IMR-90 (cell line): Measurements from ENCODE around the gene PMPCA. TPM values are rescaled to one million over a fixed set of nuclear protein-coding genes. Genes with fewer than 3 reads are reported as not detected.
A peak's percentile ranks its signal among the peaks of the same experiment; 100 is the strongest.

Source experiments
- ATAC-seq: fragments of 200-7000 bp; cut with Tn5 transposase; 2 replicates; pipeline ENCODE4 v1.9.1; 2020; ENCODE audit warnings: low read depth, mild to moderate bottlenecking, moderate library complexity
- BruUV-seq: library from RNA; stranded (reverse); fragments of 400-500 nt; replicated peaks from 2 replicates; lab custom pipeline; 2021; lab: Mats Ljungman, UMichigan
- CTCF ChIA-PET: fragments of 300-600 bp; formaldehyde crosslinking; extraction: SDS; loops from one replicate; lab custom pipeline; 2021; ENCODE audit warnings: antibody characterized with exemption; lab: Yijun Ruan, JAX
- POLR2A ChIA-PET: fragments of 300-600 bp; sonication (Branson Sonifier 250); formaldehyde crosslinking; loops from one replicate; lab custom pipeline; 2022; ENCODE audit warnings: antibody characterized with exemption; ENCODE audit not compliant: unreplicated experiment; lab: Charles Lee
- DNase-seq: peaks from one replicate; pipeline ENCODE4 v3.0.0; 2013
- H2AFZ ChIP-seq: replicated peaks from 2 replicates; pipeline ENCODE3; 2013; ENCODE audit warnings: low read length, mild to moderate bottlenecking; ENCODE audit not compliant: poor library complexity
- H2AK5ac ChIP-seq: 2 replicates; pipeline ENCODE4 v1.6.1; 2013; ENCODE audit warnings: low read depth, low read length, inconsistent platforms
- H2AK9ac ChIP-seq: replicated peaks from 2 replicates; pipeline ENCODE3; 2013; ENCODE audit warnings: mild to moderate bottlenecking, low read depth, low read length, moderate library complexity; ENCODE audit not compliant: poor library complexity
- H2BK120ac ChIP-seq: 2 replicates; pipeline ENCODE4 v1.6.1; 2013; ENCODE audit warnings: low read depth, low read length, inconsistent platforms
- H2BK15ac ChIP-seq: 3 replicates; pipeline ENCODE4 v1.6.1; 2013; ENCODE audit warnings: low read depth, low read length, inconsistent platforms
- H2BK20ac ChIP-seq: 2 replicates; pipeline ENCODE4 v1.6.1; 2013; ENCODE audit warnings: low read depth, mild to moderate bottlenecking, inconsistent platforms, low read length, moderate library complexity
- H2BK5ac ChIP-seq: 2 replicates; pipeline ENCODE4 v1.6.1; 2013; ENCODE audit warnings: mild to moderate bottlenecking, low read depth, low read length, inconsistent platforms; ENCODE audit not compliant: poor library complexity, severe bottlenecking
- H3K14ac ChIP-seq: replicated peaks from 2 replicates; pipeline ENCODE4 v1.6.1; 2013; ENCODE audit warnings: low read depth, low read length, inconsistent platforms
- H3K18ac ChIP-seq: 2 replicates; pipeline ENCODE4 v1.6.1; 2013; ENCODE audit warnings: low read depth, low read length, control low read depth
- H3K23ac ChIP-seq: 2 replicates; pipeline ENCODE4 v1.6.1; 2013; ENCODE audit warnings: low read depth, low read length, inconsistent platforms
- H3K27ac ChIP-seq: 2 replicates; pipeline ENCODE4 v1.5.1; 2013; ENCODE audit warnings: mild to moderate bottlenecking, control low read depth, low read length; ENCODE audit not compliant: insufficient read depth
- H3K27me3 ChIP-seq: 2 replicates; pipeline ENCODE4 v1.6.1; 2013; ENCODE audit warnings: low read length; ENCODE audit not compliant: control insufficient read depth, insufficient read depth
- H3K36me3 ChIP-seq: 2 replicates; pipeline ENCODE4 v1.6.1; 2013; ENCODE audit warnings: low read length, mixed read lengths; ENCODE audit not compliant: control insufficient read depth, insufficient read depth
- H3K4ac ChIP-seq: 2 replicates; pipeline ENCODE4 v1.6.1; 2013; ENCODE audit warnings: low read depth, low read length, inconsistent platforms
- H3K4me1 ChIP-seq: 2 replicates; pipeline ENCODE4 v1.6.1; 2013; ENCODE audit warnings: low read length, mixed read lengths; ENCODE audit not compliant: control insufficient read depth, insufficient read depth
- H3K4me2 ChIP-seq: 2 replicates; pipeline ENCODE4 v1.6.1; 2013; ENCODE audit warnings: low read depth, mild to moderate bottlenecking, control low read depth, low read length, moderate library complexity
- H3K4me3 ChIP-seq: 2 replicates; pipeline ENCODE4 v1.5.1; 2013; ENCODE audit warnings: low read depth, mild to moderate bottlenecking, control low read depth, low read length, moderate library complexity; ENCODE audit not compliant: insufficient read depth
- H3K56ac ChIP-seq: 2 replicates; pipeline ENCODE4 v1.6.1; 2013; ENCODE audit warnings: low read length, inconsistent platforms; ENCODE audit not compliant: insufficient read depth; ENCODE audit errors: extremely low read depth
- H3K79me1 ChIP-seq, 2 experiments: 2 replicates each; pipeline ENCODE4 v1.6.1; 2013; ENCODE audit warnings: low read length in 2 of 2, inconsistent platforms in 1 of 2, low read depth in 1 of 2
- H3K9ac ChIP-seq: 2 replicates; pipeline ENCODE4 v1.6.1; 2013; ENCODE audit warnings: low read depth, low read length, control low read depth
- H3K9me1 ChIP-seq: 2 replicates; pipeline ENCODE4 v1.6.1; 2013; ENCODE audit warnings: low read length, inconsistent platforms; ENCODE audit not compliant: insufficient read depth
- H3K9me3 ChIP-seq: 2 replicates; pipeline ENCODE4 v1.6.1; 2013; ENCODE audit warnings: low read length; ENCODE audit not compliant: control insufficient read depth, insufficient read depth
- H4K20me1 ChIP-seq: 2 replicates; pipeline ENCODE4 v1.6.1; 2013; ENCODE audit warnings: low read length, inconsistent platforms; ENCODE audit not compliant: insufficient read depth
- H4K5ac ChIP-seq: 2 replicates; pipeline ENCODE4 v1.6.1; 2013; ENCODE audit warnings: mild to moderate bottlenecking, low read depth, low read length, control low read depth
- H4K8ac ChIP-seq, 2 experiments: 2 replicates each; pipeline ENCODE4 v1.6.1; 2013; ENCODE audit warnings: low read depth in 2 of 2, low read length in 2 of 2, control low read depth in 1 of 2, inconsistent platforms in 1 of 2
- H4K91ac ChIP-seq: 2 replicates; pipeline ENCODE4 v1.6.1; 2013; ENCODE audit warnings: low read depth, low read length, inconsistent platforms; ENCODE audit not compliant: insufficient read depth
- BHLHE40 ChIP-seq: fragments of 150-350 bp; IDR thresholded peaks from 2 replicates; pipeline ENCODE4 v1.6.1; 2016; ENCODE audit warnings: mild to moderate bottlenecking, low read depth, low read length
- CTCF ChIP-seq: conservative IDR thresholded peaks from 2 replicates; pipeline ENCODE4 v1.5.1; 2012; ENCODE audit warnings: mild to moderate bottlenecking, low read depth, low read length, improper control_type of control experiment
- FOS ChIP-seq: fragments of 150-350 bp; IDR thresholded peaks from 2 replicates; pipeline ENCODE4 v1.6.1; 2016; ENCODE audit warnings: low read depth, low read length
- MAFK ChIP-seq: IDR thresholded peaks from 2 replicates; pipeline ENCODE4 v1.6.1; 2012; ENCODE audit warnings: low read depth, low read length, improper control_type of control experiment
- MAZ ChIP-seq: IDR thresholded peaks from 2 replicates; pipeline ENCODE4 v1.6.1; 2012; ENCODE audit warnings: low read depth, mild to moderate bottlenecking, low read length, improper control_type of control experiment, moderate library complexity, borderline replicate concordance
- NFE2L2 ChIP-seq: fragments of 150-350 bp; IDR thresholded peaks from 2 replicates; pipeline ENCODE4 v1.6.1; 2016; ENCODE audit warnings: low read depth, mild to moderate bottlenecking, low read length
- POLR2A ChIP-seq: IDR thresholded peaks from 2 replicates; pipeline ENCODE4 v1.6.1; 2012; ENCODE audit warnings: mild to moderate bottlenecking, low read depth, low read length
- RAD21 ChIP-seq: IDR thresholded peaks from 2 replicates; pipeline ENCODE4 v1.6.1; 2012; ENCODE audit warnings: low read length, improper control_type of control experiment
- RFX5 ChIP-seq: IDR thresholded peaks from 2 replicates; pipeline ENCODE4 v1.8.0; 2012; ENCODE audit warnings: low read depth, mild to moderate bottlenecking, low read length, moderate library complexity
- USF2 ChIP-seq: fragments of 150-350 bp; IDR thresholded peaks from 2 replicates; pipeline ENCODE4 v1.6.1; 2017; ENCODE audit warnings: mild to moderate bottlenecking, antibody characterized with exemption, low read length, low read depth
- WGBS, 2 experiments: methylation state at CpG; one replicate each; pipeline versions ENCODE4 v1.1.5 to v1.1.7; 2013; ENCODE audit warnings: missing lambda C conversion rate in 2 of 2; ENCODE audit not compliant: insufficient read length in 1 of 2; ENCODE audit errors: extremely low coverage in 2 of 2; 5-methylcytosine and 5-hydroxymethylcytosine counted together
- dilution Hi-C: fragments of 300-500 bp; cut with HindIII; formaldehyde crosslinking; loops from one replicate; pipeline ENCODE4 v1.14.3; 2018; ENCODE audit warnings: low sequenced_read_pairs; ENCODE audit not compliant: unreplicated experiment
- in situ Hi-C: fragments of 300-500 bp; cut with MboI; formaldehyde crosslinking; loops from 3 replicates; pipeline ENCODE4 v1.14.3; 2019; ENCODE audit warnings: low sequenced_read_pairs, inconsistent platforms, mixed read lengths
- intact Hi-C: fragments of 100-400 bp; cut with micrococcal nuclease; formaldehyde crosslinking; loops from 2 replicates; pipeline ENCODE4 v1.10.0; 2022
- polyA plus RNA-seq, 3 experiments: library from polyadenylated mRNA; depleted of rRNA; stranded (reverse); fragments of >200 nt; gene quantifications; 2 replicates each; pipeline ENCODE4 v1.2.3, GENCODE V29; 2012; ENCODE audit warnings: low replicate concordance in 1 of 3
- total RNA-seq: library from RNA; depleted of rRNA; stranded (reverse); fragments of >200 nt; gene quantifications from 2 replicates; pipeline ENCODE4 v1.2.3, GENCODE V29; 2012

The PMPCA gene
- total and polyA plus RNA-seq, 2 of the 4 experiments (the other 2 are of a cell fraction): 62.6 to 95.8 TPM

DNA sequence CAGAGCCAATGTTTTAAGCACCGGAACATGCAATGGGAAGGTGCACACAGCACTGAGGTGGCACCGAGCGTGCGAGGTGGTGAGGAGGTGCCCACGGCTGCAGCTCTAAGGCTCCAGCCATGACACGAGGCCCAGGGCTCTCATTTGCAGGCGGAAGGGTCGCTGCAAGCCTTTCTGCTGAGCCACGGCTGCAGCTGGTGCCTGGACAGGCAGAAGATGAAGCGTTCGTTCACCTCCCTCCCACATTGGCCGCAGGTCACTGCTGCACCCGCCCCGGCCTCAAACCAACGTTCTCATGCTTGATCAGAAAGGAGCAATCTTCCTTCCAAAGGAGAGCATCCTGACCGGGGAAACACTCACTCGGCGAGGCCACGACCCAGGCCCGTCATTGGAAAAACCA, 33.6 kb downstream of the PMPCA start:
- H3K4me1 ChIP-seq: peaks cover 3% of the 10 kb centered on the region
- H2BK20ac ChIP-seq: no peak overlapping the region
- no peak overlapping the region for H2AK5ac ChIP-seq
- H3K4me3 ChIP-seq: no peak overlapping the region
- intact Hi-C loops (no loop called here), in situ Hi-C loops (no loop called here), dilution Hi-C loops (no loop called here)
- no peak overlapping the region for H2BK120ac ChIP-seq
- DNase-seq (no peak), ATAC-seq (no peak)
- H3K4ac ChIP-seq: no peak overlapping the region
- H4K91ac ChIP-seq: no peak overlapping the region
- no peak overlapping the region for H3K18ac ChIP-seq
- H3K9me1 ChIP-seq: no peaks in the 10 kb centered on the region
- H3K79me1 ChIP-seq: peaks cover 9 to 45% of the 10 kb centered on the region in 2 experiments; a peak in 3 of 4 replicates
- WGBS, 2 experiments: 97% methylated on average over 17 of the region's 20 CpGs; no CpG with 5 or more reads in 1 of the 2 experiments
- POLR2A ChIA-PET: no interaction called here
- no TSS peak for BruUV-seq
- H4K20me1 ChIP-seq: peaks cover 35% of the 10 kb centered on the region
- no peak overlapping the region for H2AK9ac ChIP-seq
- H2BK15ac ChIP-seq: no peak overlapping the region
- TF ChIP-seq RFX5 (no peak), FOS (no peak), RAD21 (no peak), USF2 (no peak), MAFK (no peak), CTCF (no peak), MAZ (no peak), BHLHE40 (no peak), NFE2L2 (no peak), POLR2A (no peak)
- no peak overlapping the region for H3K23ac ChIP-seq
- H4K8ac ChIP-seq: no peak overlapping the region
- peaks cover 83% of the 10 kb centered on the region for H3K36me3 ChIP-seq
- no peak overlapping the region for H4K5ac ChIP-seq
- CTCF ChIA-PET: interaction anchor here (0.6 kb wide), 1 partner anchor 267 kb away, joined by 8 read pairs; no protein-coding TSS in a partner anchor
- no peak overlapping the region for H3K56ac ChIP-seq
- H3K27me3 ChIP-seq: no peaks in the 10 kb centered on the region
- no peak overlapping the region for H3K27ac ChIP-seq
- peak overlapping the region; percentile 41 for H2AFZ ChIP-seq
- H2BK5ac ChIP-seq: no peak overlapping the region
- no peaks in the 10 kb centered on the region for H3K9me3 ChIP-seq
- H3K9ac ChIP-seq: no peak overlapping the region
- H3K14ac ChIP-seq: no peak overlapping the region
- no peak overlapping the region for H3K4me2 ChIP-seq
